ENCODE measurements around the gene PTTG1IP. TPM values are rescaled to one million over a fixed set of nuclear protein-coding genes. Genes with fewer than 3 reads are reported as not detected.

PTTG1IP gene
- total and polyA plus RNA-seq, 4 experiments from 2014 or later: 84.8 to 110 (median 95.5) TPM

DNA sequence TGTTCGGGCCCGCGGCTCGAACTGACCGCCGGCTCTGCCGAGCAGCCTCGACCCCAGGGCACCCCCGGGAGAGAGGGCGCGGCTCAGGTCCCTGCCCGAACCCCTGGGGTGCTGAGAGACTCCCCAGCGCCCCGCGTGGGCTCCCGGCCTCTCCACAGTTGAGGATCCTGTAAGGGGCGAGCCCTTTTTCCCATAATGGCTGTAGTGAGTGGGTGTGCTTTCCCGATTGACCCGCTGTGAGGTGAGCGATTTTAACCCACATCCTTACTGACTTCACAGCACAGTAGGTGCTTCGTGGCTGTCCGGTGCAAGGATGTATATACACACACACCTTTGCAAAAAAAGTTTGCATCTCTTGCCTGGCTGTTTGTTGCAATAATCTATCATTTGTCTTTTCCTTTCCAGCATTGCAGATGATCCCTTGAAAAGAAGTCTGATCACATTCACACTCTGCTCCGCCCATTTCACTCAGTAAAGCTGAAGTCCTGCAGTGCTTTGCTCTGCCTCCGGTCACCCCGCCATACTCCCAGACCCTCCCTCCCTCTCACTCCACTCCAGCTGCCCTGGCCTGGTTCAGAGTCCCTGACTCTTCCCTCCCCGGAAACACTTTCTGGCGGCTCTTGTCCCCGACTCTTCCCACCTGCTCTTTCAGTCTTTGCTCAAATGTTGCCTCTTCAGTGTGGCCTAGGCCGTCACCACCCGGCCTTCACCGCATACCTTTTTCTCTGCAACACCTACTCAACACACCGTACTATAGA is 70.9 kb downstream of the PTTG1IP start:
- DNase-seq: no peak

DNA sequence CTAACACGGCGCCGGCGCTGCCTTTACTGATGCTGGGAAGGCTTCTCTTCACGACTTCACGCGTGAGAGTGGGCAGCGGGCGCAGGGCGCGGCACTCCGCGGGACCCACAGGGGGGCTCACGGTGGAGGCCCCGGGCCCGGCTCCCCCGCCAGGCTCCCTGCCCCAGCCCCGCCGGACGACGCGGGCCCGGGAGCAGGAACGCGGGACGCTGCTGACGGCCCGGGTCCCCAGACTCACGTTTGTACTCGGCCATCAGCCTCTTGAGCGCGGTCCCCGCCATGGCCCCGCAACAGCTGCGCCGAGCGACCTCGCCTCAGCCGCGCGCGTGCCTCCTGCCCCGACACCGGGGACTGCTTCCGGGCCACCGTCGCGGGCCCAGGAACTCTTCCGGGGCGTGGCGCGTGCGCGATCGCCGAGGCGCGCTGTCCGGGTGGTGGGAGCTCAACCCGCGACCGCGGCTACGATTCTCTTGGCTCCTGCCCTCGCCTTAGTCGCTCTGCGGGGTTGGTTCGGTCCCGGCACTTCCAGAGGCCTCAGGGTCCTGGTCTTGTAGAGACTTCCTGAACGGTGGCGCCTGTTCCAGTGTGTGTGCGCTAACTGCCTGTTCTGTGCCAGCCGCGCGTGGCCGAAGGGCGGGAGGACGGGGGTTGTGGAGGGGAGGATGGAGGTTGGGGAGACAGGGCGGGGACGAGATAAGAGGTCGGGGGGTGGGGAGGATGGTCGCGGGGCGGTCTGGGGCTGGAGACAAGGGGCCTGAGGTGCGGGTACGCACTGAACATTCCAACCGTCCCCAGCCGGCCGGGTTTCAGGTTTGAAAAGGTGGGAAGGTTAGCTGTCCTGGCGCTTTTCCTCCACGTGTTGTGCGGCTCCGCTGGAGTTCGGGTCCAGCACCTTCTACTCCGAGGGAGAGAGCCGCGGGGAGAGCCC is 71.8 kb downstream of the PTTG1IP start, which contains the start of gene UBE2G2:
Gene UBE2G2, minus strand, starts transcription at position 353 of the 928 bp plus-strand sequence. Its CDS starts 72 bp downstream, at position 281.
- intact Hi-C loops (cut with micrococcal nuclease): loop anchor here (1.0 to 10.0 kb wide), 7 partner anchors 16 to 327 kb away; partner anchors contain the start of gene ADARB1
- H3K9me3 ChIP-seq (ENCODE audit: control insufficient read depth in 1 of 2, low read length in 2 of 2): no peaks in the 10 kb centered on the region
- no peaks in the 10 kb centered on the region for H3K27me3 Mint-ChIP-seq
- no peaks in the 10 kb centered on the region for H3K27me3 ChIP-seq (ENCODE audit: insufficient read depth, low read length)
- H3K36me3 Mint-ChIP-seq: peaks cover 18 to 48% of the 10 kb centered on the region in 2 donors
- DNase-seq: peak; percentile 81 to 91 (median 88)
- H3K36me3 ChIP-seq (ENCODE audit: insufficient read depth, low read length): peaks cover 14% of the 10 kb centered on the region
- ChIA-PET POLR2A (ENCODE audit: partially characterized antibody) (interaction anchor here (0.7 to 5.6 kb wide), 23 partner anchors 8 to 501 kb away, joined by 3 to 82 read pairs (median 5); partner anchors contain the start of genes CFAP410, ITGB2, PTTG1IP and SLX9), CTCF (ENCODE audit: partially characterized antibody) (interaction anchor here (1.1 to 5.6 kb wide), 26 partner anchors 8 to 327 kb away, joined by 3 to 82 read pairs (median 6); partner anchors contain the start of genes ITGB2, KRTAP12-3 and PTTG1IP)
- peak within 1 kb of the TSS; percentile 95 to 100 (median 98) for H3K4me3 Mint-ChIP-seq
- peaks cover 0 to 2% (median 0%) of the 10 kb centered on the region in 8 donors for H3K9me3 Mint-ChIP-seq
- H3K27ac Mint-ChIP-seq: peak within 1 kb of the TSS; percentile 88 to 99 (median 98)
- peak within 1 kb of the TSS; percentile 48 to 84 for H3K4me3 ChIP-seq (ENCODE audit: low read length in 2 of 2)
- H3K4me1 ChIP-seq (ENCODE audit: insufficient read depth, low read length): peaks cover 30% of the 10 kb centered on the region
- H3K27ac ChIP-seq (ENCODE audit: low read depth, low read length): peak within 1 kb of the TSS; percentile 57
- H3K4me1 Mint-ChIP-seq: peaks cover 31 to 49% (median 42%) of the 10 kb centered on the region in 4 donors

More for the DNA sequence above, 70.9 kb downstream of the PTTG1IP start:
- Mint-ChIP-seq H3K4me3 (peak overlapping the region; percentile 86 to 91 (median 90)), H3K27me3 (no peaks in the 10 kb centered on the region), H3K36me3 (peaks cover 22 to 49% of the 10 kb centered on the region in 2 donors), H3K27ac (peak overlapping the region; percentile 53 to 91 (median 86)), H3K9me3 (peaks cover 0 to 2% (median 0%) of the 10 kb centered on the region in 8 donors), H3K4me1 (peaks cover 29 to 47% (median 38%) of the 10 kb centered on the region in 4 donors)
- intact Hi-C loops (cut with micrococcal nuclease): loop anchor here (10.0 kb wide), 1 partner anchor 272 kb away; the partner anchor contains the start of gene ADARB1
- H3K27ac ChIP-seq (ENCODE audit: low read depth, low read length): peak overlapping the region; percentile 57
- peaks cover 30% of the 10 kb centered on the region for H3K4me1 ChIP-seq (ENCODE audit: insufficient read depth, low read length)
- CTCF ChIA-PET (ENCODE audit: partially characterized antibody): interaction anchor here (1.1 to 5.6 kb wide), 13 partner anchors 9 to 322 kb away, joined by 3 to 82 read pairs (median 12); partner anchors contain the start of gene PTTG1IP
- H3K27me3 ChIP-seq (ENCODE audit: insufficient read depth, low read length): no peaks in the 10 kb centered on the region
- peak overlapping the region; percentile 48 to 84 for H3K4me3 ChIP-seq (ENCODE audit: low read length in 2 of 2)
- H3K9me3 ChIP-seq (ENCODE audit: control insufficient read depth in 1 of 2, low read length in 2 of 2): no peaks in the 10 kb centered on the region
- POLR2A ChIA-PET (ENCODE audit: partially characterized antibody): interaction anchor here (1.2 to 5.6 kb wide), 17 partner anchors 9 to 502 kb away, joined by 3 to 82 read pairs (median 7); partner anchors contain the start of genes ITGB2, PTTG1IP, SLX9 and SUMO3
- H3K36me3 ChIP-seq (ENCODE audit: insufficient read depth, low read length): peaks cover 17% of the 10 kb centered on the region

DNA sequence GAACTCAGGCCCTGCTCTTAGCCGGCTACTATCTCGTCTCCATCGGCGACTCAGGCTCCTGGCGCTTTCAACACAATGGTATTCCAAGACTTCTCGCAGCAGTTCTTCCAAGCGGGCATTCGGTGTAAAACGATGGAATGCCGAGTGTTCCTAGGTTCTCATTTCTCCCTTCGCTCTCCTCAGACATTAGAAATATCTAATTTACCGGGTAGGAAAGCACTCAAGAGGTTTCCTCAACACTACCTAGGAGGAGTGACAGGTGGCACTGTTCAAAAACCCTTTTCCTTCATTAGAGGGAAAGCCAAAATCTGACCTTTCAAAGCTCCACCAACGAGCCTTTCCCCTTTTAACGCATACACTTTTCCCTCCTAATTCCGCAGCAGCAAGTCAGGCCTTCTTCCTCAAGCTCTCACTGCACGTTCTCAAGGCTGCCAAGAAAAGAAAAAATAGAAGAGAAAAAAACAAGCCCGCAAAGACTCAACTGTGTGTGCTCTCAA is 72.5 kb downstream of the PTTG1IP start:
- peaks cover 16 to 49% of the 10 kb centered on the region in 2 donors for H3K36me3 Mint-ChIP-seq
- peaks cover 0 to 2% (median 0%) of the 10 kb centered on the region in 8 donors for H3K9me3 Mint-ChIP-seq
- H3K27ac Mint-ChIP-seq: peak overlapping the region; percentile 88 to 99 (median 98)
- intact Hi-C loops (cut with micrococcal nuclease): loop anchor here (1.0 to 10.0 kb wide), 8 partner anchors 16 to 327 kb away; partner anchors contain the start of gene ADARB1
- peaks cover 30% of the 10 kb centered on the region for H3K4me1 ChIP-seq (ENCODE audit: insufficient read depth, low read length)
- ChIA-PET POLR2A (ENCODE audit: partially characterized antibody) (interaction anchor here (0.7 to 5.6 kb wide), 22 partner anchors 8 to 500 kb away, joined by 3 to 82 read pairs (median 6); partner anchors contain the start of genes CFAP410, PTTG1IP, SLX9 and SUMO3), CTCF (ENCODE audit: partially characterized antibody) (interaction anchor here (1.0 to 5.6 kb wide), 31 partner anchors 8 to 327 kb away, joined by 3 to 82 read pairs (median 5); partner anchors contain the start of genes ITGB2, KRTAP12-3, PTTG1IP and SUMO3)
- no peaks in the 10 kb centered on the region for H3K9me3 ChIP-seq (ENCODE audit: control insufficient read depth in 1 of 2, low read length in 2 of 2)
- peak; percentile 45 to 53 (median 49) for DNase-seq
- peaks cover 35 to 57% (median 47%) of the 10 kb centered on the region in 4 donors for H3K4me1 Mint-ChIP-seq
- peak overlapping the region; percentile 57 for H3K27ac ChIP-seq (ENCODE audit: low read depth, low read length)
- peaks cover 12% of the 10 kb centered on the region for H3K36me3 ChIP-seq (ENCODE audit: insufficient read depth, low read length)
- H3K27me3 Mint-ChIP-seq: no peaks in the 10 kb centered on the region
- H3K4me3 Mint-ChIP-seq: peak overlapping the region; percentile 95 to 100 (median 98)
- peak overlapping the region; percentile 48 to 84 for H3K4me3 ChIP-seq (ENCODE audit: low read length in 2 of 2)
- H3K27me3 ChIP-seq (ENCODE audit: insufficient read depth, low read length): no peaks in the 10 kb centered on the region

DNA sequence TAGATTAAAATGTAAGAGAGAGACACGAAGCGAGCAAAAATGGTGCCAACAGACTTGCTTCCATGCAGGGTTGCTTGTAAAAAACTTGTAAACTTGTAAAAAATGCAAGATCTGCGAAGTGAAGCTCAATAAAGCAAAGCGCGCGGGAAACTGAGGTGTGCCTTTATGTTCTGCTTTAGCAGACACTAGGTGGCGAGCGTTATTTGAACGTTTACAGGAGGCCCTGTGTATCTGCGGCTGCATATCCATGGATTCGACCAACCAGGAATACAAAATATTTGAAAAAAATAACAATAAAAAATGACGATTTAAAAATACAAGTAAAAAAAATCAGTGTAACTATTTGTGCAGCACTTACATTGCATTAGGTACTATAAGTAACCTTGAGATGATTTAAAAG is 73.4 kb downstream of the PTTG1IP start:
- ChIA-PET CTCF (ENCODE audit: partially characterized antibody) (interaction anchor here (1.0 to 5.6 kb wide), 22 partner anchors 8 to 328 kb away, joined by 3 to 82 read pairs (median 8); partner anchors contain the start of genes PTTG1IP and SUMO3), POLR2A (ENCODE audit: partially characterized antibody) (interaction anchor here (0.9 to 5.6 kb wide), 7 partner anchors 18 to 131 kb away, joined by 3 to 82 read pairs (median 14); partner anchors contain the start of genes PTTG1IP and SUMO3)
- H3K4me3 Mint-ChIP-seq: peak overlapping the region; percentile 95 to 100 (median 98)
- H3K27me3 Mint-ChIP-seq: no peaks in the 10 kb centered on the region
- peaks cover 0 to 2% (median 0%) of the 10 kb centered on the region in 8 donors for H3K9me3 Mint-ChIP-seq
- intact Hi-C loops (cut with micrococcal nuclease): loop anchor here (1.0 to 10.0 kb wide), 2 partner anchors 111 to 275 kb away; partner anchors contain the start of gene ADARB1
- Histone ChIP-seq H3K27ac (ENCODE audit: low read depth, low read length) (no peak overlapping the region), H3K4me1 (ENCODE audit: insufficient read depth, low read length) (peaks cover 30% of the 10 kb centered on the region), H3K9me3 (ENCODE audit: control insufficient read depth in 1 of 2, low read length in 2 of 2) (no peaks in the 10 kb centered on the region), H3K36me3 (ENCODE audit: insufficient read depth, low read length) (peaks cover 12% of the 10 kb centered on the region), H3K27me3 (ENCODE audit: insufficient read depth, low read length) (no peaks in the 10 kb centered on the region), H3K4me3 (ENCODE audit: low read length in 2 of 2) (no peak overlapping the region)
- peak overlapping the region in 6 of 7 donors; percentile 6 to 99 (median 78) for H3K27ac Mint-ChIP-seq
- DNase-seq: no peak
- peaks cover 10 to 45% of the 10 kb centered on the region in 2 donors for H3K36me3 Mint-ChIP-seq
- peaks cover 35 to 65% (median 47%) of the 10 kb centered on the region in 4 donors for H3K4me1 Mint-ChIP-seq

DNA sequence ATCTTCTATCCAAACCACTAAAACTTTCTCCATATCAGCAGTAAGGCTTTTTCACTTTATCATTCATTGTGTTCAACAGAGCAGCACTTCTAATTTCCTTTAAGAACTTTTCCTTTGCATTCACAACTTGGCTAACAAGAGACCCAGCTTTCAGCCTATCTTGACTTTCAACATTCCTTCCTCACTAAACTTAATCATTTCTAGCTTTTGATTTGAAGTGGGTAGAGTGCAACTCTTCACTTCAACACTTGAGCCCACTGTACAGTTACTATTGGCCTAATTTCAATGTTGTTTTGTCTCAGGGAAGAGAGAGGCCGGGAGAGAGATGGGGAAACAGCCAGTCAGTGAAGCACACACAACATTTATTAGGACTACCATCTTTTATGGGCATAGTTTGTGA is 73.8 kb downstream of the PTTG1IP start:
- H3K4me1 Mint-ChIP-seq: peaks cover 35 to 65% (median 46%) of the 10 kb centered on the region in 4 donors
- H3K4me3 Mint-ChIP-seq: peak overlapping the region; percentile 3 to 99 (median 74)

More for the DNA sequence above, 73.8 kb downstream of the PTTG1IP start:
- Histone ChIP-seq H3K27ac (ENCODE audit: low read depth, low read length) (no peak overlapping the region), H3K4me1 (ENCODE audit: insufficient read depth, low read length) (peaks cover 30% of the 10 kb centered on the region), H3K36me3 (ENCODE audit: insufficient read depth, low read length) (peaks cover 12% of the 10 kb centered on the region), H3K4me3 (ENCODE audit: low read length in 2 of 2) (no peak overlapping the region), H3K27me3 (ENCODE audit: insufficient read depth, low read length) (no peaks in the 10 kb centered on the region), H3K9me3 (ENCODE audit: control insufficient read depth in 1 of 2, low read length in 2 of 2) (no peaks in the 10 kb centered on the region)
- no peaks in the 10 kb centered on the region for H3K27me3 Mint-ChIP-seq
- H3K27ac Mint-ChIP-seq: peak overlapping the region in 5 of 7 donors; percentile 6 to 88 (median 52)
- POLR2A ChIA-PET (ENCODE audit: partially characterized antibody): interaction anchor here (0.9 to 5.6 kb wide), 4 partner anchors 74 to 132 kb away, joined by 3 to 82 read pairs (median 41); partner anchors contain the start of gene PTTG1IP
- DNase-seq: no peak
- H3K9me3 Mint-ChIP-seq: peaks cover 0 to 2% (median 0%) of the 10 kb centered on the region in 8 donors
- intact Hi-C loops (cut with micrococcal nuclease): loop anchor here (1.0 to 10.0 kb wide), 2 partner anchors 112 to 275 kb away; partner anchors contain the start of gene ADARB1
- H3K36me3 Mint-ChIP-seq: peaks cover 10 to 42% of the 10 kb centered on the region in 2 donors
- CTCF ChIA-PET (ENCODE audit: partially characterized antibody): interaction anchor here (0.9 to 5.6 kb wide), 13 partner anchors 14 to 328 kb away, joined by 3 to 82 read pairs (median 12); partner anchors contain the start of gene PTTG1IP
